ENCODE measurements around the gene NDC1.

- no peak for TF ChIP-seq POLR2A (IDR thresholded peaks at IDR 0.05)
- no peak for TF ChIP-seq CTCF (IDR thresholded peaks at IDR 0.05)
Measured at GRCh38 chr1:53771648-53772047, 66.4 kb downstream of the NDC1 start.

Data from testis (tissue), 2 donors.